Effector memory CD8-positive, alpha-beta T cell (primary cell): ENCODE data around the gene PPM1D.
A peak's percentile ranks its signal among the peaks of the same experiment; 100 is the strongest.
"Not testable (repeated sequence)": the region's sequence is repeated elsewhere in the genome, so short reads cannot be mapped to it uniquely, and the experiment has no call there.

ENCODE experiments used
- ATAC-seq: fragments of 150-1000 bp; cut with Tn5 transposase; replicated peaks from 2 replicates; pipeline ENCODE4 v1.10.0; 2021; ENCODE audit warnings: mild to moderate bottlenecking, moderate library complexity
- DNase-seq, 3 experiments: peaks; one replicate each; pipeline ENCODE4 v3.0.0; 2021
- H3K27ac Mint-ChIP-seq, 2 donors: one replicate each; pipeline ENCODE4 v1.8.0; 2022; ENCODE audit warnings: mild to moderate bottlenecking in 2 of 2, mixed read lengths in 2 of 2, moderate library complexity in 2 of 2
- H3K27me3 Mint-ChIP-seq, 2 donors: one replicate each; pipeline ENCODE4 v1.8.0; 2022; ENCODE audit warnings: mixed read lengths in 2 of 2
- H3K36me3 Mint-ChIP-seq: one replicate; pipeline ENCODE4 v1.8.0; 2022; ENCODE audit warnings: mild to moderate bottlenecking, moderate library complexity, mixed read lengths; ENCODE audit not compliant: insufficient read depth
- H3K4me1 Mint-ChIP-seq, 2 donors: one replicate each; pipeline ENCODE4 v1.8.0; 2022; ENCODE audit warnings: low read depth in 2 of 2, mixed read lengths in 2 of 2
- H3K4me3 Mint-ChIP-seq, 2 donors: one replicate each; pipeline ENCODE4 v1.8.0; 2022; ENCODE audit warnings: mild to moderate bottlenecking in 2 of 2, mixed read lengths in 2 of 2, moderate library complexity in 2 of 2
- H3K9me3 Mint-ChIP-seq, 2 donors: one replicate each; pipeline ENCODE4 v1.8.0; 2022; ENCODE audit warnings: mixed read lengths in 2 of 2

PPM1D gene

GRCh38 chr17:60674637-60675036, 74.6 kb downstream of the PPM1D start:
- not testable (repeated sequence) for ATAC-seq, H3K9me3 Mint-ChIP-seq, H3K4me3 Mint-ChIP-seq, H3K27ac Mint-ChIP-seq, DNase-seq, H3K27me3 Mint-ChIP-seq
- H3K36me3 Mint-ChIP-seq = peaks cover 18% of the 10 kb centered on the region
- H3K4me1 Mint-ChIP-seq = peaks cover 13 to 25% of the 10 kb centered on the region in 2 donors

- ATAC-seq (no peak), DNase-seq (no peak)
- H3K27me3 Mint-ChIP-seq = no peaks in the 10 kb centered on the region
- peak overlapping the region in 1 of 2 donors; percentile 96 for H3K27ac Mint-ChIP-seq
- H3K9me3 Mint-ChIP-seq = no peaks in the 10 kb centered on the region
- H3K36me3 Mint-ChIP-seq = peaks cover 15% of the 10 kb centered on the region
- peak overlapping the region; percentile 31 to 34 for H3K4me3 Mint-ChIP-seq
- peaks cover 13 to 26% of the 10 kb centered on the region in 2 donors for H3K4me1 Mint-ChIP-seq
These were observed 76.0 kb downstream of the PPM1D start for GRCh38 chr17:60675997-60676396.

GRCh38 chr17:60676758-60677307, 76.8 kb downstream of the PPM1D start:
- Mint-ChIP-seq H3K4me1 (peaks cover 13 to 26% of the 10 kb centered on the region in 2 donors), H3K27me3 (no peaks in the 10 kb centered on the region)

GRCh38 chr17:60677308-60678117, 77.5 kb downstream of the PPM1D start, which contains the start of gene BCAS3:
Gene BCAS3 (plus strand): TSS chr17:60677851.
- Mint-ChIP-seq H3K9me3 (no peaks in the 10 kb centered on the region), H3K4me3 (peak within 1 kb of the TSS; percentile 95 to 99), H3K36me3 (peaks cover 23% of the 10 kb centered on the region), H3K27ac (peak within 1 kb of the TSS; percentile 94 to 96), H3K4me1 (peaks cover 13 to 26% of the 10 kb centered on the region in 2 donors), H3K27me3 (no peaks in the 10 kb centered on the region)
- ATAC-seq (peak; percentile 91), DNase-seq (peak; percentile 93 to 95 (median 94))

More at GRCh38 chr17:60676758-60677307, 76.8 kb downstream of the PPM1D start:
- peaks cover 21% of the 10 kb centered on the region for H3K36me3 Mint-ChIP-seq
- no peak for ATAC-seq
- H3K27ac Mint-ChIP-seq = peak overlapping the region; percentile 94 to 96
- DNase-seq = no peak
- peak overlapping the region; percentile 95 to 99 for H3K4me3 Mint-ChIP-seq
- H3K9me3 Mint-ChIP-seq = no peaks in the 10 kb centered on the region

- H3K27me3 Mint-ChIP-seq = no peaks in the 10 kb centered on the region
- H3K4me1 Mint-ChIP-seq = peaks cover 13 to 26% of the 10 kb centered on the region in 2 donors
- peaks cover 26% of the 10 kb centered on the region for H3K36me3 Mint-ChIP-seq
- DNase-seq (no peak), ATAC-seq (no peak)
- peak overlapping the region; percentile 95 to 99 for H3K4me3 Mint-ChIP-seq
- H3K9me3 Mint-ChIP-seq = no peaks in the 10 kb centered on the region
- H3K27ac Mint-ChIP-seq = peak overlapping the region; percentile 94 to 96
These were observed 78.1 kb downstream of the PPM1D start for GRCh38 chr17:60678118-60678444.

GRCh38 chr17:60679287-60679686, 79.3 kb downstream of the PPM1D start:
- no peaks in the 10 kb centered on the region for H3K27me3 Mint-ChIP-seq
- H3K9me3 Mint-ChIP-seq = no peaks in the 10 kb centered on the region
- no peak for DNase-seq
- no peak for ATAC-seq
- no peak overlapping the region for H3K27ac Mint-ChIP-seq
- peaks cover 32% of the 10 kb centered on the region for H3K36me3 Mint-ChIP-seq
- peak overlapping the region in 1 of 2 donors; percentile 95 for H3K4me3 Mint-ChIP-seq
- H3K4me1 Mint-ChIP-seq = peaks cover 13 to 26% of the 10 kb centered on the region in 2 donors

GRCh38 chr17:60680754-60681153, 80.8 kb downstream of the PPM1D start:
- H3K4me1 Mint-ChIP-seq = peaks cover 13 to 26% of the 10 kb centered on the region in 2 donors
- DNase-seq (no peak), ATAC-seq (no peak)
- no peaks in the 10 kb centered on the region for H3K9me3 Mint-ChIP-seq
- H3K27me3 Mint-ChIP-seq = no peaks in the 10 kb centered on the region
- peaks cover 46% of the 10 kb centered on the region for H3K36me3 Mint-ChIP-seq
- H3K4me3 Mint-ChIP-seq = no peak overlapping the region
- no peak overlapping the region for H3K27ac Mint-ChIP-seq

GRCh38 chr17:60685437-60685836, 85.4 kb downstream of the PPM1D start:
- DNase-seq = no peak
- Mint-ChIP-seq H3K9me3 (no peaks in the 10 kb centered on the region), H3K27me3 (no peaks in the 10 kb centered on the region), H3K4me3 (no peak overlapping the region), H3K36me3 (peaks cover 60% of the 10 kb centered on the region), H3K4me1 (no peaks in the 10 kb centered on the region), H3K27ac (no peak overlapping the region)
- no peak for ATAC-seq

- Mint-ChIP-seq H3K27ac (no peak overlapping the region), H3K9me3 (no peaks in the 10 kb centered on the region), H3K4me1 (no peaks in the 10 kb centered on the region), H3K27me3 (no peaks in the 10 kb centered on the region), H3K36me3 (peaks cover 44% of the 10 kb centered on the region), H3K4me3 (no peak overlapping the region)
- ATAC-seq (no peak), DNase-seq (no peak)
These were observed 96.0 kb downstream of the PPM1D start for GRCh38 chr17:60695960-60696359.

GRCh38 chr17:60699090-60699489, 99.1 kb downstream of the PPM1D start:
- no peak overlapping the region for H3K4me3 Mint-ChIP-seq
- H3K36me3 Mint-ChIP-seq = peaks cover 21% of the 10 kb centered on the region
- DNase-seq (no peak), ATAC-seq (no peak)
- no peaks in the 10 kb centered on the region for H3K9me3 Mint-ChIP-seq
- H3K27ac Mint-ChIP-seq = no peak overlapping the region
- H3K4me1 Mint-ChIP-seq = no peaks in the 10 kb centered on the region
- no peaks in the 10 kb centered on the region for H3K27me3 Mint-ChIP-seq

GRCh38 chr17:60704170-60704569, 104.2 kb downstream of the PPM1D start:
- Mint-ChIP-seq H3K27me3 (no peaks in the 10 kb centered on the region), H3K36me3 (peaks cover 12% of the 10 kb centered on the region), H3K27ac (peak overlapping the region in 1 of 2 donors; percentile 44), H3K9me3 (no peaks in the 10 kb centered on the region), H3K4me1 (no peaks in the 10 kb centered on the region), H3K4me3 (no peak overlapping the region)
- ATAC-seq (no peak), DNase-seq (no peak)

- Mint-ChIP-seq H3K36me3 (peaks cover 34% of the 10 kb centered on the region), H3K4me3 (no peak overlapping the region), H3K4me1 (no peaks in the 10 kb centered on the region), H3K27ac (no peak overlapping the region), H3K9me3 (no peaks in the 10 kb centered on the region), H3K27me3 (no peaks in the 10 kb centered on the region)
- ATAC-seq (no peak), DNase-seq (no peak)
These were observed 112.7 kb downstream of the PPM1D start for GRCh38 chr17:60712675-60713074.

GRCh38 chr17:60713608-60714007, 113.6 kb downstream of the PPM1D start:
- Mint-ChIP-seq H3K36me3 (peaks cover 31% of the 10 kb centered on the region), H3K9me3 (no peaks in the 10 kb centered on the region), H3K4me3 (no peak overlapping the region), H3K27me3 (no peaks in the 10 kb centered on the region), H3K4me1 (no peaks in the 10 kb centered on the region), H3K27ac (no peak overlapping the region)
- ATAC-seq (no peak), DNase-seq (no peak)
